Gastrocnemius medialis (tissue), 4 donors: Measurements from ENCODE around the gene EMC10. TPM values are rescaled to one million over a fixed set of nuclear protein-coding genes. Genes with fewer than 3 reads are reported as not detected.
A peak's percentile ranks its signal among the peaks of the same experiment; 100 is the strongest.

ENCODE experiments used
- ATAC-seq, 2 donors: fragments of 150-250 bp; one replicate each; pipeline ENCODE4 v1.9.1; 2016
- DNase-seq, 2 donors: peaks; one replicate each; pipeline ENCODE4 v3.0.0-alpha.2; 2019
- H3K27ac ChIP-seq, 4 donors: fragments of 200-600 bp; sonication (generic); 1 replicate in 1 of 4; 2 replicates in 3 of 4; pipeline ENCODE4 v1.5.1; 2016 to 2018; ENCODE audit warnings: mild to moderate bottlenecking in 2 of 4, moderate library complexity in 1 of 4
- H3K27me3 ChIP-seq, 3 donors: fragments of 200-600 bp; sonication (generic) in 2 of 3; 1 replicate in 1 of 3; 2 replicates in 2 of 3; pipeline versions ENCODE4 v1.5.1 to v1.6.0; 2016 to 2019; ENCODE audit warnings: mild to moderate bottlenecking in 1 of 3, moderate library complexity in 1 of 3
- H3K36me3 ChIP-seq, 2 donors: fragments of 200-600 bp; sonication (generic) in 1 of 2; one replicate each; pipeline ENCODE4 v1.5.1; 2017 to 2018
- H3K4me1 ChIP-seq, 2 donors: fragments of 200-600 bp; sonication (generic) in 1 of 2; one replicate each; pipeline ENCODE4 v1.5.1; 2016 to 2017; ENCODE audit warnings: mild to moderate bottlenecking in 2 of 2
- H3K4me3 ChIP-seq, 4 donors: fragments of 200-600 bp; sonication (generic) in 3 of 4; 1 replicate in 1 of 4; 2 replicates in 3 of 4; pipeline ENCODE4 v1.5.1; 2016 to 2019; ENCODE audit warnings: mild to moderate bottlenecking in 2 of 4
- H3K9me3 ChIP-seq, 3 donors: fragments of 200-600 bp; sonication (generic) in 2 of 3; 1 replicate in 1 of 3; 2 replicates in 2 of 3; pipeline ENCODE4 v1.5.1; 2016 to 2019
- CTCF ChIP-seq, 5 experiments: fragments of 450-650 bp in 3 of 5; fragments of 200-600 bp in 2 of 5; sonication (generic) in 2 of 5; IDR thresholded peaks in 4 of 5; conservative IDR thresholded peaks in 1 of 5; 1 replicate in 4 of 5; 2 replicates in 1 of 5; pipeline ENCODE4 v1.5.1; 2016 to 2019; ENCODE audit warnings: antibody characterized with exemption in 5 of 5, mild to moderate bottlenecking in 3 of 5, moderate library complexity in 3 of 5
- POLR2A ChIP-seq, 2 donors: fragments of 450-650 bp; IDR thresholded peaks; one replicate each; pipeline ENCODE4 v1.6.1; 2017; ENCODE audit warnings: antibody characterized with exemption in 2 of 2, mild to moderate bottlenecking in 2 of 2, moderate library complexity in 2 of 2
- in situ Hi-C, 4 donors: fragments of 200-750 bp; cut with MboI; loops; one replicate each; pipeline versions ENCODE4 v1.15.0 to v1.8.0; 2017; ENCODE audit warnings: low sequenced_read_pairs in 4 of 4
- intact Hi-C: fragments of 100-400 bp; cut with DNase I; formaldehyde crosslinking; loops from one replicate; pipeline ENCODE4 v1.15.1; 2023; ENCODE audit warnings: low total_unique reads
- total RNA-seq, 4 donors: library from RNA; depleted of rRNA; stranded (reverse); fragments of >200 nt; gene quantifications; one replicate each; pipeline versions ENCODE4 v1.1.0 to v1.2.3, GENCODE V29; 2016

EMC10 gene
- total RNA-seq, 4 donors from 2014 or later, result 29.2 to 67.4 (median 45.4) TPM

GRCh38 chr19:50490411-50490811, 14.1 kb downstream of the EMC10 start:
- Histone ChIP-seq H3K4me1 (peaks cover 10 to 13% of the 10 kb centered on the region in 2 donors), H3K9me3 (no peaks in the 10 kb centered on the region), H3K27me3 (no peaks in the 10 kb centered on the region), H3K27ac (peak overlapping the region; percentile 69 to 97 (median 84)), H3K4me3 (no peak overlapping the region), H3K36me3 (peaks cover 0 to 13% of the 10 kb centered on the region in 2 donors)
- TF ChIP-seq POLR2A (IDR thresholded peaks at IDR 0.05) (no peak), CTCF (IDR thresholded peaks at IDR 0.05 in 4 of 5, conservative IDR thresholded peaks at IDR 0.05 in 1 of 5) (no peak)
- intact Hi-C loops, result loop anchor here (5.0 kb wide), 1 partner anchor 613 kb away; the partner anchor contains the start of genes AKT1S1 and TBC1D17
- in situ Hi-C loops, result no loop called here
- ATAC-seq (no peak), DNase-seq (no peak)

GRCh38 chr19:50490991-50491472, 14.7 kb downstream of the EMC10 start:
- no peaks in the 10 kb centered on the region for H3K9me3 ChIP-seq
- TF ChIP-seq POLR2A (IDR thresholded peaks at IDR 0.05) (peak in 1 of 2 donors; percentile 40), CTCF (IDR thresholded peaks at IDR 0.05 in 4 of 5, conservative IDR thresholded peaks at IDR 0.05 in 1 of 5) (no peak)
- DNase-seq (peak in 1 of 2 donors; percentile 83), ATAC-seq (peak; percentile 69 to 71)
- peaks cover 10 to 13% of the 10 kb centered on the region in 2 donors for H3K4me1 ChIP-seq
- H3K27ac ChIP-seq, result peak overlapping the region; percentile 69 to 97 (median 84)
- intact Hi-C loops (loop anchor here (5.0 kb wide), 1 partner anchor 614 kb away; the partner anchor contains the start of genes AKT1S1 and TBC1D17), in situ Hi-C loops (no loop called here)
- peak overlapping the region in 2 of 4 donors; percentile 11 to 18 for H3K4me3 ChIP-seq
- H3K27me3 ChIP-seq, result no peaks in the 10 kb centered on the region
- H3K36me3 ChIP-seq, result peaks cover 0 to 13% of the 10 kb centered on the region in 2 donors

DNA sequence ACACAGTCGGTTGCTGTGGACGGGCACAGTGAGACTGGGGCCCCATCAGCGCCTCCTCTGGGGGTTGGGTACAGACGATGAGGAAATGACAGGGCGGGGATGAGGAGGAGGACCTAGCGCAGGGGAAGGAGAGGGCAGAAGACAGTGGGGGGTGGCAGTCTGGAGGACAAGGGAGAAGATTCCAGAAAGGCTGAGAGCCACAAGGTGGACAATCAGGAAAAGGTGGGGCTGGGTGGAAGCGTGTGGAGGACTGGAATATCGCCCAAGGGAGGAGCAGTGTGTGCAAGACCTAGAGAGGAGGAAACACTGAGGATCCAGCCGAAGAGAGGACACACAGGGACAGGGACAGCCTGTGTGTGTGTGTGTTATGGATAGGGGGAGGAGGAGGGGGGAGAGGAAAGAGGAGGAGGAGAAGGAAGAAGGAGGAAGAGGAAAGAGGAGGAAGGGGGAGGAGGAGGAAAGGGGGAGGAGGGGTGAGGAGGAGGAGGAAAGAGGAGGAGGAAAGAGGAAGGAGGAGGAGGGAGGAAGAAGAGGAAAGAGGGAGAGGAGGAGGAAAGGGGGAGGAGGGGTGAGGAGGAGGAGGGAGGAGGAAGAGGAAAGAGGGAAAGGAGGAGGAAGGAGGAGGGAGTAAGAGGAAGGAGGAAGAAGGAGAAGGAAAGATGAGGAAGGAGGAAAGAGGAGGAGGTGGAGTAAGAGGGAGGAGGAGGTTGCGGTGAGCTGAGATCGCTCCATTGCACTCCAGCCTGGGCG, 16.2 kb downstream of the EMC10 start:
- in situ Hi-C loops, result no loop called here
- intact Hi-C loops, result loop anchor here (5.0 kb wide), 1 partner anchor 615 kb away; the partner anchor contains the start of genes AKT1S1 and TBC1D17

DNA sequence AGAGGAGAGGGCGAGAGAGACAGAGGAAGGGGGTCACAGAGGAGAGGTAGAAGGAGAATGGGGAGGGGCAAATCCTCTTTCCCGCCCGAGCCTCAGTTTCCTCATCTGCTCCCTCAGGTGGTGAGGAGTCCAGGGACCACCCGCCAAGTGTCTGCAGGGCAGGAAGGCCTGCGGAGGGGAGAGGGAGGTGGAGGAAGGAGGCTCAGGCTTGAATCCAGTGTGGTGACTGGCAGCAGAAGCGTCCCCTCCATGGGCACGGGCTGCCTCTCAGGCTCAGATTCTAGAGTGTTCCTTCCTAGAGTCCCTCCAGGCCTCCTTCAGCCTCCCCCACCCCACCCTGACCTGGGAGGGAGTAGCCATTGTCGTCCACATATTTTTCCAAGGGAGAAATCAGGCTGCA, 16.9 kb downstream of the EMC10 start:
- no peak for DNase-seq
- H3K36me3 ChIP-seq, result no peaks in the 10 kb centered on the region
- H3K27ac ChIP-seq, result peak overlapping the region in 2 of 4 donors; percentile 85 to 97
- TF ChIP-seq POLR2A (IDR thresholded peaks at IDR 0.05), result no peak
- no peaks in the 10 kb centered on the region for H3K9me3 ChIP-seq
- H3K27me3 ChIP-seq, result no peaks in the 10 kb centered on the region
- H3K4me3 ChIP-seq, result no peak overlapping the region
- no peak for ATAC-seq
- intact Hi-C loops, result loop anchor here (5.0 kb wide), 1 partner anchor 616 kb away; the partner anchor contains the start of genes AKT1S1 and TBC1D17
- peaks cover 10 to 13% of the 10 kb centered on the region in 2 donors for H3K4me1 ChIP-seq
- in situ Hi-C loops, result no loop called here

More for the DNA sequence above, 16.2 kb downstream of the EMC10 start:
- H3K36me3 ChIP-seq, result peaks cover 0 to 3% of the 10 kb centered on the region in 2 donors
- H3K27me3 ChIP-seq, result no peaks in the 10 kb centered on the region
- peak overlapping the region; percentile 69 to 97 (median 84) for H3K27ac ChIP-seq
- no peaks in the 10 kb centered on the region for H3K9me3 ChIP-seq
- TF ChIP-seq POLR2A (IDR thresholded peaks at IDR 0.05) (peak; percentile 28 to 68), CTCF (IDR thresholded peaks at IDR 0.05 in 4 of 5, conservative IDR thresholded peaks at IDR 0.05 in 1 of 5) (no peak)
- ATAC-seq (peak in 1 of 2 donors; percentile 29), DNase-seq (peak in 1 of 2 donors; percentile 64)
- H3K4me3 ChIP-seq, result peak overlapping the region in 1 of 4 donors; percentile 17
- peaks cover 10 to 13% of the 10 kb centered on the region in 2 donors for H3K4me1 ChIP-seq
